NCI-H1436 treated with DMSO at 0.1 percent for 48 hours (cell line): ENCODE measurements around the gene GTPBP1.

Experiments
- DNase-seq: peaks from one replicate; lab custom pipeline; 2025; lab: John Stamatoyannopoulos, UW

The GTPBP1 gene

DNA sequence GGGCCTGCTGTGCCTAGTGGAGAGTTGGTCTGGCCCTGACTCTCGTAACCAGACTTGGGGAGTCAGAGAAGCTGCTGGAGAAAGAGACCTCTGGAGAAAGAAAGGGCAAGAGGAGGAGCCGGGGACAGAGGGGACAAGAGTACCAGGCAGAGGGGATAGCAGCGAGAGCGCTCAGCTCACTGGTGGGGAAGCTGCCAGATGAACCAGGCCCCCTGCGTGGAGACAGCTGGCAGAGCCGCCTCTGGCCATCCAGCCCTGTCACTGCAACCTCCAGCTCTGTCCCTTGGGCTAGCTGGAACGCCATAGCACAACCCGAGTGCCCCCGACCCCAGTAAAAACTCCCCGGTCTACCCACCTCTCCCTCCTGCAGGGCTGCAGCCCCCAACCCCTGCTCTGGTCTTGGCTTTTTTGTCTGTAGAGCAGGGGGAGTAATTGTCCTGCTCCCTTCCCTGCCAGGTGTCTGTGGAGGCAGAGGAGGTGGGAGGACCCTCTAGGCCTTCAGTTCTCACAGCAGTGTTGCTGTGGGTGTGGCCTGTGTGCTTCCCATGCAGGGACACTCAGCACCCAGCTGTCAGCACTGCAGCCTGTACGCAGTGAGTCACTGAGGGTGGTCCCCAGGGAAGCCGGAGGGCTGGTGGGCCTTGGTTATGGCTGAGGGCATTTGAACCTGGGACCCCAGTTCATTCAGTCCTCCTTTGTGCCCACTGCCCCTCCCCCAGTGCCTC lies 54.9 kb downstream of the GTPBP1 start:
- peak; percentile 59 for DNase-seq

DNA sequence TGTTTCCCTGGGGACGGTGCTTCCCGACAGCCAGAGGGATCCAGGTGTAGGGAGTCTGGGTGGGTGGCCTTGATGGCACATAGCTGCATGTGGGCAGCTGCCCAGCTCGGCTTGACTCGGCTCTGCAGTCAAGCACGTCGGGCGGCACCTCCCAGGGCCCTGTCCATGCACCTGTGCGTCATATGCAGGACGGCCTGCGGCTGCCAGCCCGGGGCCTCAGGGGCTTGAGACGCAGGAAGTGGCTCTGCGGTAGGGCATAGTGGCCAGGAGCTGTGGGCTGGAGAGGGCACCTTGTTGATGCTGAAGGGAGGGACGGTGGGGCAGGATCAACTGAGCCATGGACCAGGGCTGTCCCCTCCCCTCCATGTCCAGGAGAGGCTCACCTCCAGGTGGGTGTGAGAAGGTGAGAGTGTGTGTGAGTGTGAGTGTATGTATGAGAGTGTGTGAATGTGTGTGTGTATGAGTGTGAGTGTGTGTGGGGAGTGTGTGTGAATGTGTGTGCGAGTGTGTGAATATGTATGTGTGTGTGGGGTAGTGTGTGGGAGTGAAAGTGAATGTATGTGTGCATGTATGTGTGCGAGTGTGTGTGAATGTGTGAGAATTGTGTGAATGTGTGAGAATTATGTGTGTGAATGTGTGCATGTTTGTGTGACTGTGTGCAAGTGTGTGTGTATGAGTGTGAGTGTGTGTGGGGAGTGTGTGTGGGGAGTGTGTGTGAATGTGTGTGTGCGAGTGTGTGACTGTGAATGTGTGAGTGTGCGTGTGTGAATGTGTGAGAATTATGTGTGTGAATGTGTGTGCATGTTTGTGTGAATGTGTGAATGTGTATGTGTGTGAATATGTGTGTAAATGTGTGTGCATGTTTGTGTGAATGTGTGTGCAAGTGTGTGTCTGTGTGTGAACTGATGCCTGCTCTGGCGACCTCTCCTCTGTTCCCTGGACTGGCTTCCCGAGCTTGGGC lies 55.7 kb downstream of the GTPBP1 start:
- DNase-seq = no peak

DNA sequence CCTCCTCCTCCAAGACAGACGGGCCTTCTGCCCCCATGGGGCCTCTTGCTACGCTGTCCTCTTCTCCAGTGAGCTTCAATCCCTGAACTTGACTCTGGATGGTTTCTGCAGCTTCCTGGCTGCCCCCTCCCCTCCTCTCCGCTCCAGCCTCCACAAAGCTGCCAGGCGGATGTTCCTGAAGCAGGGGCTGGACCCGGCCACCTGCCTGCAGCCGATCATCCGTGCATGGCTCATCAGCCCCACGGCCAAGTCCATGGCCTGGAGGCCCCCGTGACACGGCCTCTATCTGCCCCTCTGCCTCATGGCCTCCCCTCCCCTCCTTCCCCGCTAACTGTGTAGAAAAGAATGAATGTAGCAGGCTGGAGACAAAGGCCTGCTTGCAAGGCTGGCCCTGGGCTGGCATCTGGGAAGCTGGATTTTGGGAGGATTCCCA lies 56.8 kb downstream of the GTPBP1 start:
- no peak for DNase-seq

DNA sequence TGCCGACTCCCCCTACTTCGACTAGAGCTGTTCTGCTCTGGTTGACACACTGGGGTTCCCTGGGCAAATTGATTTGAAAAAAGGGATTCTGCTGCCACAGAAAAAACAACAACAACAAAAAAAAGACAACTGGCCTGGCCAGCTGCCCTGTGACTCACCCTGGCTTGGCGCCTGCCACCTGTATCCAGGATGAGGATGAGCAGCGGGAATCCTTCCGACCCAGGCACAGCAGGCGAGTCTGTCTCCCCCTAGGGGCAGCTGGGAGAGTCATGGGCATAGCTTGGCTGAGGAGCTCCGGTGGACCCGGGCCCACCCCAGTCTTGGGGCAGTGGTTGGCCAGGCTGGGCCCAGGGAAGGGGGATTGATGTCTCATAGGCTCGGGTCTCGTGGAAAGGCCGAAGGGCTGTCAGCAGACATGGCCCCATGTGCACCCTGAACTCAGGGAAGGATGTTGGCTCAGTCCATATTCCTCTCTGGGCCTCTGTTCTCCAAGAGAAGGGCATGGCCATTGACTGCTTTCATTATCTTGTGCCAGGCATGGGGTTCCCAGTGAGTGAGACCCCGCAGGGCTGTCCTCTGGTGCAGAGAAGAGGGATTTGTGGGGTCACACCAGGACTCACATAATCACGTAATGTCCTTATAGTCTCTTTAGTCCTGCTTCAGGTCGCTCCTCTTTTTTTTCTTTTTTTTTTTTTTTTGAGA lies 60.5 kb downstream of the GTPBP1 start:
- no peak for DNase-seq

DNA sequence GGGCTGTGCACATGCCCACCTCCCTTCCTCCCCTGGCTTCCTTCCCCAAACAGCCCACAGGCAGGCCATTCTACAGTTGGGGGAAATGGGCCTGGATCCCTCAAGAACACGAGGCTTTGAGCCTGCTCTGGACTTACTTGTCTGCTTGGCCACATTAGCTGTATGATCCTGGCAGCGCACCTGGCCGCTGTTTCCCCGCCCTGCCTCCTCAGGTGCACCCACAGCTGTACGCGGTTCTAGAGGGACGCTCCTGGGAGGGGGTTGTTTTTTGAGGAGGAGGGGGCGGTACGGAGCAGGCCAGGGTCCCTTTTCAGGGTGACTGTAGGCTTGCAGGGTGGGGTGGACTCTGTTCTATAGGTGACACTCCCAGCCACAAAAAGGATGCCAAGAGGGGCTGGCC lies 61.6 kb downstream of the GTPBP1 start:
- no peak for DNase-seq

DNA sequence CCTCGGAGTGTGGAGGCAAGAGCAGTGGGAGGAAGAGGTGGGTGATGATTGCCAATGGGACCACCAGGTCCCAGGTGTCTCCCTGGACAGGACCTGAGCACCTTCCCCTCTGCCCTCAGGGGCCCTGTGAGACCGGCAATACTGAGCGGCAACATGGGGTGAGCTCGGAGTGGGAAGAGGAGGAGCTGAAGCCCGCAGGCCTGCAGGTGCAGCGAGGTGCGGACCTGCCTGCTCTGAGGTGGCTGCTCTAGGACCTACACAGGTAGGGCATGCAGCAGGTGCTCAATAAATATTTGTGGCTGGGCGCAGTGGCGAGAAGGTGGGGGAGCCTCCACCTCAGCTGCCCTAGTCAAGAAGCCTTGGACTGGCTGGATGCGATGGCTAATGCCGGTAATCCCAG lies 62.3 kb downstream of the GTPBP1 start:
- DNase-seq = no peak

DNA sequence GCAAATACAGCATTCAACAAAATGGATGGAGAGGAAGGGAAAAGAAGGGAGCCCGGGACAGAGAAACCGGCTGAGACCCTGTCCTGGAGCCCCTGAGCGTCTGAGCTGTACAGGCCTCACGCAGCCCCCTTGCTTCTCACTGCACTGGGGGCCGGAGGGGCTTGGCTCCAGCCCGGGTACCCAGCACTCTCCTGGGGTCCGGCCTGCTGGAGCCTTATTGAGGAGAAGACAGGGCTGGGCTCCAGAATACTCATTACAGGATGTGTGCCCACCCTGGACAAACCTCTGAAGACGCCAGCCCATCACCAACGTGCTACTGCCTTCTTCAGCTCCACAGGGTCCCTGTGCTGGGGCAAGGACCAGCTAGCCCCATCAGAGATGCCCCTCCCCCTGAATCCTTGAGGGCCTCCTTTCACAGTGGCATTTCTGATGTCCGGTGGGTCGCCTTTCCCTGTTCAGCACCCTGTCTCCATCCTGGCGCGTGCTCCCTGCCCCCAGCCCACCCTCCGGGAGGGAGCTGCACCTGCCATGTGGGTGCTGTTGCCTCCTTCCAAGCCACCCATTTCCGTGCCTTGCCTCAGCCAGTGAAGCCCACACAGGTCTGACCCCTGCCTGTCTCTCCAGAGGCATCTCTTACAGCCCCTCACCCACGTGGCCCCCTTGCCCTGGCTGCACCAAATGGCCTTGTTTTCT lies 64.7 kb downstream of the GTPBP1 start:
- DNase-seq = no peak

DNA sequence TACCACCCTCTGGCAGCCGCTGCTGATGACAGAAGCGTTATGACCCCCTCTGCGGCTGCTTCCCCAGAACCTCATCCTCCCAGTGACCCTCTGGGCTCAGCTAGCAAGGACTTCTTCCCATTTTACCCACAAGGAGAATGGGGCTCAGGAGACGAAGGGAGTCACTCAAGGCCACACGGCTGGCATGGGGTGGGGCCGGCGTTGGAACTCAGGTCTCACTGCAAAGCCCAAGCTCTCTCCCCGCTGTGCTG lies 66.8 kb downstream of the GTPBP1 start:
- DNase-seq = no peak

DNA sequence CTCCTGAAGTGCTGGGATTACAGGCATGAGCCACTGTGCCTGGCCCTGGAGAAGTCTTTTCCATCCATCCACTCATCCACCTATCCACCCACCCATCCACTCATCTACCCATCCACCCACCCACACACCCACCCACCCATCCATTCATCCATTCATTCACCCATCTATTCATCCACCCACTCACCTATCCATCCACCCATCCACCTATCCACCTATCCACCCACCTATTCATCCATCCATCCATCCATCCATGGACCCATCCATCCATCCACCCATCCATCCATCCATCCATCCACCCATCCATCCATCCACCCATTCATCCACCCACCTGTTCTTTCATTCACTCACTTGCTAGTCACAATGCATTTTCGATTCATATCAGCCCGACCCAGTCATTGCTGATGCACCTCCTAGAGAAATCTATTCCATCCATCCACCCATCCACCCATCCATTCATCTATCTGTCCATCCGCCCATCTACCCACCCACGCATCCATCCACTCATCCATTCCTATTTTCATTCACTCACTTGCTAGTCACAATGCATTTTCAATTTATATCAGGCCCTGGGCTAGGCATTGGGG lies 67.7 kb downstream of the GTPBP1 start:
- no peak for DNase-seq

DNA sequence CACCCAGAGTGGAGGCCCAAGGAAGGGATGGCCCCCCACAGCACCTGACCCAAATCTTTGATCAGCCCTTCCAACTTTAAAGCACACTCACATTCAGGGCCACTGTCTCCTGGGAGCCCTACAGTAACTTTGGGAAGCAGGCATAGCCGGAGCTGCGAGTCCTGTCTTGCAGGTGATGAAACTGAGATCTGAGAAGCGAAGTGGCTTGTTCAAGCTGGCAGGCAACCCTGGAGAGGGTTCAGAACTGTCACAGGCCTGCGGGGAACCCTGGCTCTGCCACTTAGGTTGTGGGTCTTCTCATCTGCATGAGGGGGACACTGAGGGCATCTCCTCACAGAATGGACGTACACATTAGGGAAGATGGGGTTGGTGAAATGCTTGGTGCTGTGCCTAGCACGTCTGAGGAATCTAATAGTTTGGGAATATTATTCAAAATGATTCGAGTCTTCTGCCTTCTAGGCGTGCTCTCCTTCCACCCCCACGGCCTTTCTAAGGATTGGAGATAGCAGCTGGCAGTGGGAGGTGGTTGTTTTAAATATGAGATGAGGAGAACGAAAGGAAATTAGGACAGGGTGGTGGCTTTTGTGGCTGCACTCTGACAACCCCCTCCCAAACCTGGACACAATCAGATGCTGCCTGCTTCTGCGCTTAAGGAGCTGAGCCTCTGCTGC lies 68.9 kb downstream of the GTPBP1 start:
- no peak for DNase-seq

DNA sequence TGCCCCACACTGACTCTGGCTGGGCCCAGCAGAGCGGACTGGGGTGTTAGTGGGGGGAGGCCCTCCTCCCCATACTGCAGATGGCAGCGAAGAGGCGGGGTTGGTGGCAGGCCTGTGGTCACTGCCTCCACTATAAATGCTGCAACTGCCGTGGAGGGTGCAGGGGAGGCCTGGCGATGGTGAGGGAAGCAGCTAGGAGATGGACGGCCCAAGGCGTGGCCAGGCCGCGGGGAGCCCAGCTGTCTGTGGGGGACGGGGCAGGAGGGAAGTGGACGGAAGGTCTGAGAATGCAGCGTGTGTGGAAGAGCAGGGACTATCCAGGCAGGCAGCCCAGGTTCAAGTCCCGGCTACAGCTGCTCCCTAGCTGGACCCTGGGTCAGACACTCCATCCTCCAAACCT lies 69.9 kb downstream of the GTPBP1 start:
- DNase-seq = no peak

DNA sequence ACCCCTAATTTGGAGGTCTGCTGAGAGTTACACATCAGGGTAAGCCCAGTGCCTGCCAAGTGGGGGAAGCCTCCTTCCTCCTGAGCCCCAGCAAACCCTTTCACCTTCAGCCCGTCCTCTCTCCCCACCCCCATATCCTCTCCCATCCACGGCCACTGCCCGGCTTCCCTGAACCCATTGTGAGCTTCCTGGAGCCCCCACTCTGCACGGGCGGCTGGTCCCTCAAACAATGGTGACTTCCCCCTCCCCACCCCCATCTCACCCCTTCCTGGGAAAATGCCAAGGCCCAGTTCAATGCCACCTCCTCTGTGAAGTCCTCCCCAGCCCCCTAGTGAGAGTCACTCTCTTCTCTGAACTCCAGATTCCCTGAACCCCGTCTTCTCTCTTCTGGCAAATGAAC lies 70.3 kb downstream of the GTPBP1 start:
- DNase-seq = no peak

DNA sequence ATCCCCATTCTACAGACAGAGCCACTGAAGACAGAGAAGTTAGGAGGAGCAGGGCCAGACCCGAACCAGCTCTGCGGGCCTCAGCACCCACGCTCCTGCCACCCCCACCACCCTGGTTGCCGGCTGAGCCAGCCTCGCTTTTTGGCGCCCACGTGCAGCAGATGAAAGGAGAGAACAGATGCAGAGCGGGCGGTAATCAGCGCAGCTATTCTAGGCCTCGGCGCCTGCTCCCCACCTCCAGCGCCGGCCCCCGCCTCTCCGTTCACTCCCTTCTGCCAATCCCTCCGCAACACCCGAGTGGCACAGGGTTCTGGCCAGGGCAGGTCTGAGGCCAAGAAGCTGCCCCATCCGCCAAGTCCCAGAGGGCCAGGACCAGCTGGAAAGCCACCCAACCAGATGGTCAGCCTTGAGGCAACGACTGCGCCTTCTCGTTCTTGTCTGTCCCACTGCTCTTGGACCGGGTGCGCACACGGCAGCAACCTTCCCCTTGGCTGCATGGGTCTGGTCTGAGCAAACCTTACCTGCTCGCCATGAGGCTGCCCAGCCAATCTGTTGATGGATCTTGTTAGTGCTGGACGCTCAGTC lies 71.4 kb downstream of the GTPBP1 start:
- DNase-seq = no peak

DNA sequence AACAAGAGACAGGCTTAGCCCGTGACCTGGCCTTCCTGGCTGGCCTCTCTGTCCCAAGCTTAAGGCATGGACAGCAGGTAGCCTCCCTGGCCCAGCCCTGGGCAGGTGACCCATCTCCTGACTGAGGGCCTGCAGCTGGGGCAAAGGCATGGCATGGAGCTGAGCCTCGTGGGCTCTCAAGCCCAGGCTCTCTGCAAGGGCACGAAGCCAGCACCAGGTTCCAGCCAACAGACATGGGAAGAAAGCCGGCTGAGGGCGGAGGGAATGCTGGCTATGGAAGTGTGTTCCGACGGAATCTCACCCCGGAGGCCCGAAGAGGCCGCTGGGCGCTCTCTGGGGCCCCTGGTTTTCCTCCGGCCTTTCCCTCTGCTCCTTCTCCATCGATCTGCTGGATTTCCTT lies 75.3 kb downstream of the GTPBP1 start:
- DNase-seq = no peak

DNA sequence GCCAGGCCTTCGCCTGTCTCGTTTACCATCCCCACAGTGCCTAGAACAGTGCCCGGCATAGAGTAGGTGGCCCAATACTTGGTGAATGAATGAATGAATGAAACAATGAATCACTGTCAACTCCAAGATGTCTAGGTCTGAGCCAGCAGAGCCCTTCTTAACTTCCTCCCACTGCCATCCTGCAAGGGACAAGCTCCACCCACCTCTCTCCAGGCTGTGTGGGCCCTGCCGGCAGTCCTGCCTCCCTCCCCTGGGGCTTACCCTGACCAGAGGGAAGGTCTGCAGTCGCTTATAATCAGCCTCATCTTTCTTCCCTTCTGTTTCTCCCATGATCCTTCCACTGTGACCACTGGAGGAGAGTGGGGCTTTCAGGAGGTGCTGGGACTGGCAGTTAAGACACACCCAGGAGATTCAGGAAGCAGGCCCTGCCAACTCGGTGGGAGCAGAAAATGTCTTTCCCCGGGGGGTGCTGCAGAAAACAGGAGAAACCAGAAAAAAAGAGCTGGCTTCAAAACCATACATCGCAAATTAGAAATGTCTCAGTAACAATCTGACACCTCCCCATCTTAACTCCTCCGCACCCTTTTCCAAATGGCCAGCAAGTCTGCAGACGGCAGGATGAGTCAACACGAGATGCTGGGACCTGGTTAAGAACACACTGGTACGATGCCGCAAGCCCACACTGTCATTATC lies 76.8 kb downstream of the GTPBP1 start:
- DNase-seq = no peak
